HepG2 (cell line): ENCODE results near the gene IFNA21.
"Not testable (repeated sequence)": the region's sequence is repeated elsewhere in the genome, so short reads cannot be mapped to it uniquely, and the experiment has no call there.

ENCODE experiments used
- ASH2L ChIP-seq: fragments of 300-600, 200-600 bp; sonication (generic); IDR thresholded peaks from 2 replicates; pipeline ENCODE4 v1.7.0; 2017; ENCODE audit warnings: low read depth, mild to moderate bottlenecking, moderate library complexity, mixed read lengths, low read length; ENCODE audit not compliant: insufficient read length
- CTCF ChIP-seq: sonication (generic); formaldehyde crosslinking; IDR thresholded peaks from 2 replicates; pipeline ENCODE4 v1.5.0; 2020; ENCODE audit warnings: mild to moderate bottlenecking, missing genetic modification reagents, moderate library complexity
- JUN ChIP-seq: sonication (generic); formaldehyde crosslinking; IDR thresholded peaks from 2 replicates; pipeline ENCODE4 v1.4.0; 2020; ENCODE audit warnings: mild to moderate bottlenecking, missing genetic modification reagents
- MAFK ChIP-seq, 2 experiments: IDR thresholded peaks in 1 of 2; conservative IDR thresholded peaks in 1 of 2; 2 replicates each; pipeline ENCODE4 v1.6.1; 2011; ENCODE audit warnings: improper control_type of control experiment in 2 of 2, low read length in 2 of 2
- MAX ChIP-seq: IDR thresholded peaks from 2 replicates; pipeline ENCODE4 v1.6.1; 2012; ENCODE audit warnings: inconsistent platforms
- REST ChIP-seq, 2 experiments: IDR thresholded peaks; 2 replicates each; pipeline ENCODE4 v1.6.1; 2011 to 2012; ENCODE audit warnings: low read length in 2 of 2, borderline replicate concordance in 1 of 2, low read depth in 1 of 2, mild to moderate bottlenecking in 1 of 2, moderate library complexity in 1 of 2
- SIN3A ChIP-seq: IDR thresholded peaks from 2 replicates; pipeline ENCODE4 v1.6.1; 2011; ENCODE audit warnings: low read depth, mild to moderate bottlenecking, control low read depth, low read length, borderline replicate concordance
- TCF12 ChIP-seq, 2 experiments: fragments of 450-650 bp in 1 of 2; sonication (generic) in 1 of 2; formaldehyde crosslinking in 1 of 2; IDR thresholded peaks; 2 replicates each; pipeline versions ENCODE4 v1.6.1 to v1.8.0; 2017 to 2022; ENCODE audit warnings: antibody characterized with exemption in 1 of 2, mild to moderate bottlenecking in 1 of 2, missing genetic modification reagents in 1 of 2, moderate library complexity in 1 of 2
- ZNF414 ChIP-seq: sonication (generic); formaldehyde crosslinking; IDR thresholded peaks from 2 replicates; pipeline ENCODE4 v1.5.0; 2020; ENCODE audit warnings: missing genetic modification reagents

GRCh38 chr9:21202105-21202504 is 35.6 kb upstream of the IFNA21 start, which contains the start of gene IFNA7:
- TF ChIP-seq ASH2L; ZNF414 (CRISPR knock-in tag); TCF12 (IDR thresholded peaks at IDR 0.05); TCF12 (CRISPR knock-in tag; IDR thresholded peaks at IDR 0.05); CTCF; MAFK (conservative IDR thresholded peaks at IDR 0.05 in 1 of 2, IDR thresholded peaks at IDR 0.05 in 1 of 2; ENCODE audit: low read length in 2 of 2); SIN3A; MAX; REST (IDR thresholded peaks at IDR 0.05; ENCODE audit: borderline replicate concordance in 1 of 2, low read depth in 1 of 2, low read length in 2 of 2); JUN (CRISPR knock-in tag): not testable (repeated sequence)
